Testis (tissue), 3 donors: ENCODE data around the gene TAS2R40. TPM values are rescaled to one million over a fixed set of nuclear protein-coding genes. Genes with fewer than 3 reads are reported as not detected.

Experiments
- DNase-seq: peaks from one replicate; pipeline ENCODE4 v3.0.0-alpha.2; 2019
- H3K27ac ChIP-seq, 2 donors: fragments of 200-600 bp; sonication (generic); one replicate each; pipeline ENCODE4 v1.5.1; 2019
- H3K27me3 ChIP-seq: fragments of 200-600 bp; sonication (generic); one replicate; pipeline ENCODE4 v1.5.1; 2019
- H3K36me3 ChIP-seq: fragments of 200-600 bp; sonication (generic); one replicate; pipeline ENCODE4 v1.5.1; 2017; ENCODE audit warnings: low read depth; ENCODE audit errors: missing control alignments
- H3K4me1 ChIP-seq: fragments of 200-600 bp; sonication (generic); one replicate; pipeline ENCODE4 v1.5.1; 2019
- H3K4me3 ChIP-seq, 2 donors: fragments of 200-600 bp; sonication (generic); one replicate each; pipeline ENCODE4 v1.5.1; 2017 to 2019
- H3K9me3 ChIP-seq: fragments of 200-600 bp; sonication (generic); one replicate; pipeline ENCODE4 v1.5.1; 2017
- POLR2A ChIP-seq: fragments of 450-650 bp; IDR thresholded peaks from one replicate; pipeline ENCODE4 v1.6.1; 2017; ENCODE audit warnings: antibody characterized with exemption, mild to moderate bottlenecking, moderate library complexity
- WGBS, 2 donors: methylation state at CpG; one replicate each; pipeline ENCODE4 v1.1.5; 2018; 5-methylcytosine and 5-hydroxymethylcytosine counted together
- intact Hi-C: fragments of 100-400 bp; cut with DNase I; formaldehyde crosslinking; loops from one replicate; pipeline ENCODE4 v1.15.1; 2023; ENCODE audit warnings: low total_unique reads
- polyA plus RNA-seq: library from polyadenylated mRNA; stranded (reverse); fragments of 350-450 nt; fragmentation: Illumina TruSeq; extraction: RNeasy Lipid Tissue Mini Kit (QIAGEN cat#74804); gene quantifications from one replicate; pipeline ENCODE4 v1.2.3, GENCODE V29; 2014; ENCODE audit warnings: low read depth, low replicate concordance; ENCODE audit not compliant: insufficient read depth
- total RNA-seq, 2 donors: library from RNA; depleted of rRNA; stranded (reverse); fragments of >200 nt; gene quantifications; one replicate each; pipeline ENCODE4 v1.2.3, GENCODE V29; 2016
- TF ChIP-seq, protein P1 (sequence below), 3 experiments: fragments of 450-650 bp in 2 of 3; fragments of 200-600 bp in 1 of 3; sonication (generic) in 1 of 3; IDR thresholded peaks; one replicate each; pipeline ENCODE4 v1.5.1; 2016 to 2019; ENCODE audit warnings: antibody characterized with exemption in 3 of 3, mild to moderate bottlenecking in 2 of 3, moderate library complexity in 1 of 3

Gene TAS2R40
- total and polyA plus RNA-seq, 3 donors from 2014 or later = not detected

DNA sequence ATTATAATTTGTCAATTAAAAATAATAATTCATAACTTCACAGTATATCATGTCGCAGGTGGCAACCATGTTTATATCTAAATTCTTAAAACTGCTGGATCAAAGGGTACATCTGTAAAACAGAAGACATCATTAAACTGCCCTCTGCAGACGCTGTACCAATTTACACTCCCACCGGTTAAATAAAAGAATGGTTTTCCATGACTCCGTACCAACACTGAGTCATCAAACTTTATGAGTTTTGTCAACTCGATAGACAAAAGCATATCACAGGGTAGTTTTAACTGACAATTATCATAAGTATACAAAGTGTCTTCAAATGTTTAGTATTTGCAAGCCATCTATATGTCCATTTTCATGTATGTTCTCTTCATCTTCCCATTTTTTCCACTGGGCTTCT is 35.7 kb downstream of the TAS2R40 start:
- Histone ChIP-seq H3K4me1 (no peaks in the 10 kb centered on the region), H3K36me3 (no peaks in the 10 kb centered on the region), H3K9me3 (no peaks in the 10 kb centered on the region), H3K4me3 (no peak overlapping the region), H3K27me3 (no peaks in the 10 kb centered on the region), H3K27ac (no peak overlapping the region)
- TF ChIP-seq, protein P1, sequence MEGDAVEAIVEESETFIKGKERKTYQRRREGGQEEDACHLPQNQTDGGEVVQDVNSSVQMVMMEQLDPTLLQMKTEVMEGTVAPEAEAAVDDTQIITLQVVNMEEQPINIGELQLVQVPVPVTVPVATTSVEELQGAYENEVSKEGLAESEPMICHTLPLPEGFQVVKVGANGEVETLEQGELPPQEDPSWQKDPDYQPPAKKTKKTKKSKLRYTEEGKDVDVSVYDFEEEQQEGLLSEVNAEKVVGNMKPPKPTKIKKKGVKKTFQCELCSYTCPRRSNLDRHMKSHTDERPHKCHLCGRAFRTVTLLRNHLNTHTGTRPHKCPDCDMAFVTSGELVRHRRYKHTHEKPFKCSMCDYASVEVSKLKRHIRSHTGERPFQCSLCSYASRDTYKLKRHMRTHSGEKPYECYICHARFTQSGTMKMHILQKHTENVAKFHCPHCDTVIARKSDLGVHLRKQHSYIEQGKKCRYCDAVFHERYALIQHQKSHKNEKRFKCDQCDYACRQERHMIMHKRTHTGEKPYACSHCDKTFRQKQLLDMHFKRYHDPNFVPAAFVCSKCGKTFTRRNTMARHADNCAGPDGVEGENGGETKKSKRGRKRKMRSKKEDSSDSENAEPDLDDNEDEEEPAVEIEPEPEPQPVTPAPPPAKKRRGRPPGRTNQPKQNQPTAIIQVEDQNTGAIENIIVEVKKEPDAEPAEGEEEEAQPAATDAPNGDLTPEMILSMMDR (IDR thresholded peaks at IDR 0.05) = no peak
- no peak for TF ChIP-seq POLR2A
- 81 to 91% methylated on average over 5 of the region's 5 CpGs for WGBS, 2 donors
- intact Hi-C loops = no loop called here
- DNase-seq = no peak

DNA sequence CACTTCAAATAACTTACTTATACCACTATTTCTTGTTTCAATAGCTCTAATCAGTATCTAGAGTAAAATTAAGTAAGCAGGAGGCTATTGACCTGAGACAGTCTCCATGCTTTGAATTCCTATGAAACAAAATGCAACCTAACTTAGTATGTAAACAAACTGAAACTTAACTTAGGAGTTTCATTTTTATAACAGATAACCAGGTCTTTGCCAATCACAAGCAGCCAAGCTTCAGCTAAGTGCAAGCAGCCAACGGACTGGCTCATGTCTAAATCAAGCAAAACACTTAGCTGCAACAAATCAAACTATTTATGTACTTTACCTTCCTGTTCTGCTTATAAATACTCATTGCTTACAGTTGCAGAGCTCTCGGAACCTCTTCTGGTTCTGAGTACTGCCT is 37.0 kb downstream of the TAS2R40 start:
- no peak for DNase-seq
- intact Hi-C loops = no loop called here
- Histone ChIP-seq H3K27ac (no peak overlapping the region), H3K36me3 (no peaks in the 10 kb centered on the region), H3K4me3 (no peak overlapping the region), H3K9me3 (no peaks in the 10 kb centered on the region), H3K4me1 (no peaks in the 10 kb centered on the region), H3K27me3 (no peaks in the 10 kb centered on the region)
- no peak for TF ChIP-seq POLR2A
- TF ChIP-seq, protein P1 (IDR thresholded peaks at IDR 0.05) = no peak
- 43 to 61% methylated on average over 2 of the region's 2 CpGs for WGBS, 2 donors

DNA sequence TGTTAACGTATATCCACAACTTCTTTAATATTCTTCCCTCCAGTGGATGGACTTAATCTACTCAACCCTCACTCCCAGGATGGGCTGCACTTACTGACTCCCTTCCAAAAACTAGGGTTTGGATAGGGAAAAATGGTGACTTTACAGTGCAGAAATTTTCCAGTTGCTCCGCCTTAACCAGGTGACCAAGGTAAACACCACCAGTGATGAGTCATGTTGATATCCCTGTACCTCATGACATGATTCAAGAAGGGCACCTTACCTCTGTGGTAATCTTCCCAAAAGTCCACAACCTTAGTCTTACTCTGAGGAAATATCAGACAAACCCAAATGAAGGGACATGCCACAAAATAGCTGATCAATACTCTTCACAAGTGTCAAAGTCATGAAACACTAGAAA is 37.9 kb downstream of the TAS2R40 start:
- Histone ChIP-seq H3K27me3 (no peaks in the 10 kb centered on the region), H3K4me3 (no peak overlapping the region), H3K9me3 (no peaks in the 10 kb centered on the region), H3K36me3 (no peaks in the 10 kb centered on the region), H3K27ac (no peak overlapping the region), H3K4me1 (peaks cover 9% of the 10 kb centered on the region)
- no peak for TF ChIP-seq POLR2A
- TF ChIP-seq, protein P1 (IDR thresholded peaks at IDR 0.05) = no peak
- intact Hi-C loops = no loop called here
- WGBS, 2 donors = 95 to 96% methylated on average over 2 of the region's 2 CpGs
- DNase-seq = no peak

DNA sequence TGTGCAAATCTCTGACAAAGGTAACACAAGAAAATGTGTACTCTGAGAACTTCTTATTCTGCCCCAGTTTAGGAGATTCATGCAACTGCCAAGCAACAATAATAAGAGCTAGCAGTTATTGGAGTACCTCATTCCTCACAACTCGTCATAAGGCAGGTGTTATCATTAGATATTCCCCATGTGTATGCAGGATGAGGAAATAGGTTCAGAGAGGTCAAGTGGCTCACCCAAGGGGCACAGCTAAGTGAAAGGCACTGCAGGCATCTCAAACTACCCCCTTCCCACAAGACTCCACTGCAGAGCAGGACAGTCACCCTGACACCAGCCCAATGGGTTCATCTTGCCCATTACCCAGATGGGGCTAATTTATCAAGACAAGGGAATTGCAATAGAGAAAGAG is 40.1 kb downstream of the TAS2R40 start:
- WGBS, 2 donors = 89 to 100% methylated on average over 1 of the region's 1 CpG
- intact Hi-C loops = no loop called here

More for the DNA sequence above, 40.1 kb downstream of the TAS2R40 start:
- H3K4me1 ChIP-seq = peaks cover 11% of the 10 kb centered on the region
- TF ChIP-seq POLR2A = no peak
- TF ChIP-seq, protein P1 (IDR thresholded peaks at IDR 0.05) = no peak
- no peaks in the 10 kb centered on the region for H3K9me3 ChIP-seq
- H3K4me3 ChIP-seq = no peak overlapping the region
- no peak overlapping the region for H3K27ac ChIP-seq
- no peak for DNase-seq
- H3K36me3 ChIP-seq = no peaks in the 10 kb centered on the region
- no peaks in the 10 kb centered on the region for H3K27me3 ChIP-seq
